GM23248 (cell line): Measurements from ENCODE around the gene SNX15.

Experiments used
- EZH2 ChIP-seq: fragments of 200-600 bp; sonication (generic); IDR thresholded peaks from 2 replicates; pipeline ENCODE4 v1.6.1; 2018; ENCODE audit warnings: antibody characterized with exemption, mild to moderate bottlenecking; ENCODE audit not compliant: insufficient read depth, poor library complexity, severe bottlenecking
- EZH2phosphoT487 ChIP-seq: fragments of 200-600 bp; sonication (generic); IDR thresholded peaks from 2 replicates; pipeline ENCODE4 v1.6.1; 2018; ENCODE audit warnings: antibody characterized with exemption, moderate library complexity, mild to moderate bottlenecking, low read depth; ENCODE audit not compliant: insufficient read depth

GRCh38 chr11:65056999-65057398 is 29.8 kb downstream of the SNX15 start:
- TF ChIP-seq EZH2 (no peak), EZH2phosphoT487 (no peak)
